Lower leg skin (tissue), 3 donors: ENCODE data around the gene NSFL1C.

Experiments used
- POLR2A ChIP-seq, 2 donors: fragments of 450-650 bp; IDR thresholded peaks; one replicate each; pipeline ENCODE4 v1.6.1; 2016 to 2017; ENCODE audit warnings: antibody characterized with exemption in 2 of 2, mild to moderate bottlenecking in 1 of 2, moderate library complexity in 1 of 2
- TF ChIP-seq, protein P1 (sequence below), 3 donors: fragments of 450-650 bp; IDR thresholded peaks; one replicate each; pipeline ENCODE4 v1.5.1; 2016; ENCODE audit warnings: antibody characterized with exemption in 3 of 3, mild to moderate bottlenecking in 3 of 3, moderate library complexity in 2 of 3

DNA sequence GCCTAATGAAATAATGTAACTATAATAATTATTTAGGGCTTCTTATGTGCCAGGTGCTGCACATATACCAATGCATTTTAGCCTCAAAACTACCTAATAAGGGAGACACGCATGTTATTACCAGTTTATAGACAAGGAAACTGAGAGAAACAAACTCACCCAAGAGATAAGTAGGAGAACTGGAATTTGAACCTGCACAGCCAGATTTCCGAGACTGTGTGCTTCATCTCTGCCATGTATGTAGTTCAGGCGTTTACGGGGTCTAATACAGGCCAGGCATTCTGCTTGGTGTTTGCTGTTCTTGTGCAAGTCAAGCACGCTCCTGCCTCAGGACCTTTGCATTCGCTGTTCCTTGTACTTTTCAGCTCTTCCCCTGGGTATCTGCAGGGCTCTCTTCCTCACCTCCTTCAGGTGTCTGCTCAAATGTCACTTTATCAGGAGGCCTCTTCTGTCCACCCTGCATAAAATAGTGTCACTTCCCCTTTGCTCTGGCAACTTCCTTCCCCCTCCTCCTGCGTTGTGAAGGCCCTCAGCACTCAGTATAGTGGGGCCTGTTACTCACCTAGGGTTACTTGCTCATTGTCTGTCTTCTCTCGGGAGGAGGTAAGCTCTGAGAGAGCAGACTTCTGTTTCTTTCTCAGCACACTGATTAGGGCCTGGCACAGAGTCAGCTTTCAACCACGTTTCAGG, 6.1 kb upstream of the NSFL1C start:
- no peak for TF ChIP-seq POLR2A (IDR thresholded peaks at IDR 0.05)
- TF ChIP-seq, protein P1, sequence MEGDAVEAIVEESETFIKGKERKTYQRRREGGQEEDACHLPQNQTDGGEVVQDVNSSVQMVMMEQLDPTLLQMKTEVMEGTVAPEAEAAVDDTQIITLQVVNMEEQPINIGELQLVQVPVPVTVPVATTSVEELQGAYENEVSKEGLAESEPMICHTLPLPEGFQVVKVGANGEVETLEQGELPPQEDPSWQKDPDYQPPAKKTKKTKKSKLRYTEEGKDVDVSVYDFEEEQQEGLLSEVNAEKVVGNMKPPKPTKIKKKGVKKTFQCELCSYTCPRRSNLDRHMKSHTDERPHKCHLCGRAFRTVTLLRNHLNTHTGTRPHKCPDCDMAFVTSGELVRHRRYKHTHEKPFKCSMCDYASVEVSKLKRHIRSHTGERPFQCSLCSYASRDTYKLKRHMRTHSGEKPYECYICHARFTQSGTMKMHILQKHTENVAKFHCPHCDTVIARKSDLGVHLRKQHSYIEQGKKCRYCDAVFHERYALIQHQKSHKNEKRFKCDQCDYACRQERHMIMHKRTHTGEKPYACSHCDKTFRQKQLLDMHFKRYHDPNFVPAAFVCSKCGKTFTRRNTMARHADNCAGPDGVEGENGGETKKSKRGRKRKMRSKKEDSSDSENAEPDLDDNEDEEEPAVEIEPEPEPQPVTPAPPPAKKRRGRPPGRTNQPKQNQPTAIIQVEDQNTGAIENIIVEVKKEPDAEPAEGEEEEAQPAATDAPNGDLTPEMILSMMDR (IDR thresholded peaks at IDR 0.05): no peak
